Measurements from ENCODE around the gene CHMP5.

CHMP5 gene

DNA sequence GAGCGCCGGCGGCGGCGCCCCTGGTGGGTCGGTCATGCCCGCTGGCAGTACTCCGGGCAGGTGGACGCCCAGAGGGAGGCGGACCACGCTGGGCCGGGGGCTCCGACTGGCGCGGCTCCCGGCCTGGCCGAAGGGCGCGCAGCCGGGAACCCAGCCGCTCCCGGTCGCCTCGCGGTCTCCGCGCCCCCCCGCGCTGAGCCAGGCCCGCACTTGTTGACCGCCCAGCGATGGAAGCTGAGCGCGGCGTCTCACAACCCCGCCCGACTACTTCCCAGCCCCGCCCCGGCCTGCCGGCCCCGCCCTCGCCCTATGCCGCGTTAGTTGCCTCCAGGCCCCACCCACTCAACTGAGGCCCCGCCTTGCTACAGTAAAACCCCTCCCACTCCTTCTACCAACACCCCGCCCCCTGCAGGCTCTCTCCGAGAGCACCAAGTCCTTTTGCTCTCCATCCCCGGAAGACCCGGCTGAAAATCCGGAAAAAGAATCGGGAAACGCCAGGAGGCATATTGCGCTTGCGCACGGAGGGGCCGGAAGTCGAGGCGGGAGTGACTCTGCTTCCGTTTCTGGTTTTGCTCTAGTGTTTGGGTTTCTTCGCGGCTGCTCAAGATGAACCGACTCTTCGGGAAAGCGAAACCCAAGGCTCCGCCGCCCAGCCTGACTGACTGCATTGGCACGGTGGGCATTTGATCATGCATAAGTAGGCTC lies at the start of gene CHMP5, which contains the start of gene BAG1:
Gene CHMP5 (plus strand): TSS at position 577 of the 705 bp plus-strand sequence. CDS start 30 bp downstream, at position 607.
Gene BAG1 (minus strand): TSS at position 236 of the 705 bp plus-strand sequence.
- peak; percentile 83 for FAIRE-seq

GRCh38 chr9:33220681-33221567 lies 43.9 kb upstream of the CHMP5 start:
- no peak for DNase-seq (ENCODE audit: low spot score)
- FAIRE-seq: no peak

More for the DNA sequence above, at the start of gene CHMP5, which contains the start of gene BAG1:
- DNase-seq (ENCODE audit: low spot score): peak; percentile 97

DNA sequence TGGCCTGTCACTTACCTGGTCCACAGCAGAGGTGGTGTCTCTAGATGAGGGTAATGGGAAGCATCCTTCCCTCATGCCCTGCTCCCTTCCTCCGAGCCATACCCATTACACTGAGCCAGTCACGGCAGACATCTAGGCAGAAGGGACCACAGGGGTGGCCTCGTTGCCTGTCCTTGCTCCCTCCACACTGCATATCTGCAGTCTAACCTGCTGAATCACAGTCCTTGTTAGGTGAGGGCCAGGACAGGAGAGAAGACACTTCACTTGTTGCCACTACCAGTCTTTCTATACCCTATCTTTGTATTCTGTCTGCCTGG lies 43.3 kb upstream of the CHMP5 start:
- FAIRE-seq (no peak), DNase-seq (ENCODE audit: low spot score) (no peak)

- no peak for DNase-seq (ENCODE audit: low spot score)
- no peak for FAIRE-seq
These were observed 42.8 kb upstream of the CHMP5 start for GRCh38 chr9:33222031-33222430.

- DNase-seq (ENCODE audit: low spot score) (no peak), FAIRE-seq (no peak)
These were observed 41.2 kb upstream of the CHMP5 start for GRCh38 chr9:33223696-33224095.

GRCh38 chr9:33225319-33226147 lies 39.3 kb upstream of the CHMP5 start:
- peak; percentile 83 for FAIRE-seq

GRCh38 chr9:33227008-33227398 lies 37.8 kb upstream of the CHMP5 start:
- FAIRE-seq (no peak), DNase-seq (ENCODE audit: low spot score) (no peak)

More at GRCh38 chr9:33225319-33226147, 39.3 kb upstream of the CHMP5 start:
- peak; percentile 60 for DNase-seq (ENCODE audit: low spot score)

DNA sequence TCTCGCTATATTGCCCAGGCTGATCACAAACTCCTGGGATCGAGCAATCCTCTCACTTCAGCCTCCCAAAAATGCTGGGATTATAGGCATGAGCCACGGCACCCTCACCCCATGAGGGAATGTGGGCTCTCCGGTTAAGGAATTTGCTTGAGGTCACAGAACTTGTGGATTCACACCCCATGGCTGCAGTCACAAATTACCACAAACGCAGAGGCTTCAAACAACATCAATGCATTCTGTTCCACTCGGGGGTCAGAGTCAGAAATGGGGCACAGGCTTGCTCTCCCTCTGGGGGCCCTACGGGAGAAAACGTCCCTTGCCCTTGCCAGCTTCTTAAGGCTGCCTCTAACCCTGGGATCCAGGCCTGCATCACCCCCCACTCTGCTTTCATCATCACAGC lies 37.1 kb upstream of the CHMP5 start:
- FAIRE-seq (no peak), DNase-seq (ENCODE audit: low spot score) (no peak)

- FAIRE-seq: no peak
- DNase-seq (ENCODE audit: low spot score): no peak
These were observed 36.2 kb upstream of the CHMP5 start for GRCh38 chr9:33228606-33229005.

DNA sequence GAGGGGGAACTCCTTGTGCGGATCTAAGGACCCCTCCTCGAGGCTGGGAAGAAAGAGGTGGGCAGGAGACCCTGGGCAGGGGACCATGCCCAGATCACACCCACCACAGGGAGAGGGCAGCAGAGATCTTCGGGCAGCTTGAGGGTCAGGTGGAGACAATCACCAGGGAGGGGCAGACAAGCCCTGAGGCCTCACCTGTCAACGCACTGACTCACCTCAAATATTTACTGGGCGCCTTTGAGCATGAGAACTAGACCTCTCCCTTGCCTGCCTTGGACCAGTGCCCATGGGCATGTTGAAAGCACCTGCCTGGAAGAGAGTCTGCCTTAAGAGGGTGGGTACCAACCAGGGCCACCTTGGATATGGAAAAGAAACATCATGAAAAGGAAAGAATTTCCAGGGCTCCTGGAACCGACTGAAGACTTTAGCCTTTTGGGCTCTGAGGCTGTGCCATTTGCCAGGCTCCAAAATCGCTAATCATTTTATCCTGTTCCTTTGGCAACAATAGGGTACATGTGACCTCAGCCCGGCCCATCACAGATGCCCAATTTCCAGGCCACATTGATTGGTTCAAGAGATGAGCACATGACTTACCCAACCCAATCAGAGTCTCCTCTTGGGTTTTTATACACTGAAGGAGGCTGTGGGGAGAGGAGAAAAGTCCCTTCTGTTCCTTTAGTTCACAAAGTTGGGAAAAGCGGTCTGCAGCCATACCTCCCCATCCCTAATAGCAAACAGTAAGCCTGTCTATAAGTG lies 35.3 kb upstream of the CHMP5 start:
- FAIRE-seq: no peak
- DNase-seq (ENCODE audit: low spot score): no peak

GRCh38 chr9:33230756-33231622 lies 33.9 kb upstream of the CHMP5 start:
- FAIRE-seq (no peak), DNase-seq (ENCODE audit: low spot score) (peak; percentile 11)

- FAIRE-seq: no peak
These were observed 33.3 kb upstream of the CHMP5 start for GRCh38 chr9:33231623-33231942.

DNA sequence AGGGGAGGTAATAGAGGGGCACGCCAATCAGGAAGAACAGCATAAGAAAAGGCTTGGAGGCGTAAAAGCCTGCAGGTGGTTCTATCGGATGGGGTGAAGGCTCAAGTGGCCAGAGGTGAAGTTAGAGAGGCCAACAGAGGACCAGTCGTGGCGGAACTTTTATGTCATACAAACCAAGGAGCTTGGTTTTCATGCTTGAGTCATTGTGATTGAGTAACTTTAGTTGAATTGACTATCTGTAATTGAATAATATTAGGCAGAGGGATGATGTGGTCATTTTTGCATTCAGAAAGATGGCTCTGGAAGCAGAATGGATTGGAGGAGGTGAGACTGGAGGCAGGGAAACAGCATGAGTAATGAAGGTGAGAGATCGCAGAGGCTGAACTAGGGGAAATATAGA lies 32.0 kb upstream of the CHMP5 start:
- FAIRE-seq (no peak), DNase-seq (ENCODE audit: low spot score) (no peak)

More at GRCh38 chr9:33231623-33231942, 33.3 kb upstream of the CHMP5 start:
- DNase-seq (ENCODE audit: low spot score): no peak

DNA sequence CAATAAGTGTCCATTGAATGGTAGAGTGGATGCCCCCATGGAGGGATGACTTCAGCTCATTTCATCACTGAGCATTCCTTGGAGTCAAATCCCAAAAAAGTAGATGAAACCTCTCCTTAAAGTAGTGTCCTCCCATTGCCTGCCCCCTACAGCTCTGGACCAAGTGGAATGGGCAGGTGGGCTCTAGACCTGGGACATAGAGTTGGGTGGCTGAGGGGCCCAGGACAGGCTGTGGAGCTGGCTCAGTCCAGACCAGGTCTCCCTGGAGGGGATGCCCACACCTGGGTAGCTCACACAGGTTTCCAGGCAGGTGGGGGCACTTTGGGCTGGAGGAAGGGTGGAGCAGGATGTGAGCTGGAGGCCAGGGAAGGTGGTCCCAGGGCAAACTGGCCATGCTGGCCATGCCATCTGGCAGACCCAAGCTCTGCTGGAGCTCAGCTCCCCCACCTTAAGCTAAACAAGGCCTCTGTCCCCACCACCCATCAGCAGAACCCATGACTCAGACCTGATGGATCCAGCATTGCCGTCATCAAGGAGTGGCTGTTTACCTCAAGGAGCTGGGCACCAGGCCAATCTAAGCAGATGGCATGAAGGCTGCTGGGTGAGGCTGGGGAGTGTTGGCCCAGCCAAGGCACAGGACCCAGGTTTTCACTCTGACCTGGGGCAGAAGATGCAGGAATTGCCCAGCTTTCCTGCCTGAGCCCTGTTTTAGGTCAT lies 31.1 kb upstream of the CHMP5 start:
- DNase-seq (ENCODE audit: low spot score): peak; percentile 79
- FAIRE-seq: no peak

- DNase-seq (ENCODE audit: low spot score) (no peak), FAIRE-seq (no peak)
These were observed 30.1 kb upstream of the CHMP5 start for GRCh38 chr9:33234511-33235467.

DNA sequence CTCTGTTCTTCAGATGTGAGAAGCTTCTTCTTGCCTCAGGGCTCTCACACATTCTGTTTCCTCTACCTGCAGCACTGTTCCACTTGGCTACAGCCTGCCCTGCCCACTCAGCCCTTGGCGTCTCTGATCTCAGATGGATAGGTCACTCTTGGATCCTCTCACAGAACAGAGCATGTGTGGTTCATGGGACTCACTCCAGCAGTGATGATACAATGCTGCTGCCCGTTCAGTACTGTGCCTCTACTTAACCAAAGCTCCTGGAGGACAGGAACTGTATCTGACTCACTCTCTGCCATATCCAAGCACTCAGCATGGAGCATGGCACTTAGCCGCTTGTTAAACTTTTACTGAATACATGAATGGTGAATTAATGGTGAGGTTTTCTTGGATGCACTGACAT lies 28.3 kb upstream of the CHMP5 start:
- FAIRE-seq: no peak

GRCh38 chr9:33239921-33240320 lies 24.9 kb upstream of the CHMP5 start, which contains the start of gene SPINK4:
SPINK4 (plus strand) TSS chr9:33240167; CDS start chr9:33240209, 42 bp downstream.
- DNase-seq (ENCODE audit: low spot score) (no peak), FAIRE-seq (no peak)

More for the DNA sequence above, 28.3 kb upstream of the CHMP5 start:
- peak; percentile 42 for DNase-seq (ENCODE audit: low spot score)

- DNase-seq (ENCODE audit: low spot score): no peak
- no peak for FAIRE-seq
These were observed 23.6 kb upstream of the CHMP5 start for GRCh38 chr9:33241298-33241697.
